Stimulated activated CD4-positive, alpha-beta T cell treated with anti-CD3 and anti-CD28 coated beads, Interleukin-12 subunit alpha, Interleukin-12 subunit beta, amount 100 ng/mL, for 24 hours (primary cell): ENCODE results near the gene CNKSR2.
"Not testable (repeated sequence)": the region's sequence is repeated elsewhere in the genome, so short reads cannot be mapped to it uniquely, and the experiment has no call there.

Source experiments
- DNase-seq, 2 experiments: peaks; one replicate each; pipeline ENCODE4 v3.0.0-alpha.2; 2020; ENCODE audit warnings: low read depth in 2 of 2

Gene CNKSR2

GRCh38 chrX:21438792-21439191, 64.6 kb downstream of the CNKSR2 start:
- DNase-seq, result no peak

DNA sequence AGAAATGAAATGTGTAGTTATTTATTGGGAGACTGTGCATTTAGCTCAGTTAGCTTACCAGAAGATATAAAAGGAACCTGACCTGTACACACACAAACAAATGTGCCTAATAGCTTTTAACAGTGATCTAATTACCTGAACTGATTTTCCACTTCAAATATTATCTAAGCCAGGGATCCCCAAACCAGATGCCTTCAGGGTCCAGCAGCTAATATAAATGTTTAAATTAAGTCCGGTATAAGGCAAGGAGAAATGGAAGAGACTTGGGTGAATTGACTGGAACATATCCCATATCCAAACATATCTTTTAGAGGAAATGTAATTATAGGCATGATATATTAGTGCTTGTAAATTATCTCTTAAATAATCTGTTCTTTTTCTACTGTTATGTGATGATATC, 66.7 kb downstream of the CNKSR2 start:
- no peak for DNase-seq

DNA sequence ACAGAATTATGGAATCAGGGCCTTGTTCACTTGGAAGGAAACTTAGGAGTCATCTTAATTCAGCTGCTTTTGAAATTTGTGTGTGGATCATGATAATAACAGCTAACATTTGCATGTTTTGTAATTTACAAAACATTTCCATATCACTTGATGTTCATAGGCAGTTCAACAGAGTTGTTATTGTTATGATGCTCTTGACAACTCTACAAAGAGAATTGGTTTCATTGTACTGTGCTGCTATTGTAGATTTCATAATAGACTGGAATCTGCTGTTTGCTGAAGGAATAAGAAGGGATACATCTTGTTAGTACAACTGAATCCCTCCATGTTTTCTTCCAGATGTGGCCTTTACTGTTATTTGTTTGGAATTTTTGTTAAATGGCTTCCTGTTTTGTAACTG, 83.5 kb downstream of the CNKSR2 start:
- DNase-seq, result no peak

DNA sequence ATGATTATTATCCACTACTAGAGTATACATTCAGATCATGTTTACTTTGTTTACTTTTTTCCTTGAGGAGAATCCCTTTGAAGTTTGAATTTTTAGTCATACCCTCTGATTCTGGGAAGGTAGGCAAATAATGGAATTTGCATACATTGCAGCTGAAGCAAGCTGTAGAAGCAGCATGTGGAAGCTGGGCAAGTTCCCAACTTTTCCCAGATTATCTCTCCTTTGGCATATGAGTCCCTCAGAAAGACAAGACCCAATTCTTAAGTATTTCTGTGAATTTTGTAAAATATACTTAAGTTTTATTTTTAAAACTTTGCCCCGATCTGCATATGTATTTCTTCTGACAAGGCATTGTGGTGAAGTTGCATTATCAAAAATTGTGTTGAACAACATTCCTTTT, 94.9 kb downstream of the CNKSR2 start:
- no peak for DNase-seq

DNA sequence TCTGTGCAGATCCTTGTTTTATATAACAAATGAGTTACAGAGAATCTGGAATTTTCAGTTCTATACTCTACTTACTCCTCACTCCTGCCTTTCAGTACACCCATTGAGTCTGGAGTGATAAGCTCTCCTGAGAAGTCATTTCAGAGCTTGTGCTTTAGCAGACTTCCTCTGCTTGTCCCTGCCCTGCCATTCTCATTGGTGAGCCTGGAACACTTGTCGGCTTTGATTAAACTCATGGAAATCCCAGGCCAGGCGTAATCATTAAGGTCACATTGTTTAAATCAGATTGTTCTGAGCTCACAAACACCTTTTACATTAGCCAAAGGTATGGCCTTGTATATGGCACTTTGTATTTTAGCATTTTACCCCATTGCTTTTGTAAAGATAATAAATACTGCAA, 102.7 kb downstream of the CNKSR2 start:
- no peak for DNase-seq

DNA sequence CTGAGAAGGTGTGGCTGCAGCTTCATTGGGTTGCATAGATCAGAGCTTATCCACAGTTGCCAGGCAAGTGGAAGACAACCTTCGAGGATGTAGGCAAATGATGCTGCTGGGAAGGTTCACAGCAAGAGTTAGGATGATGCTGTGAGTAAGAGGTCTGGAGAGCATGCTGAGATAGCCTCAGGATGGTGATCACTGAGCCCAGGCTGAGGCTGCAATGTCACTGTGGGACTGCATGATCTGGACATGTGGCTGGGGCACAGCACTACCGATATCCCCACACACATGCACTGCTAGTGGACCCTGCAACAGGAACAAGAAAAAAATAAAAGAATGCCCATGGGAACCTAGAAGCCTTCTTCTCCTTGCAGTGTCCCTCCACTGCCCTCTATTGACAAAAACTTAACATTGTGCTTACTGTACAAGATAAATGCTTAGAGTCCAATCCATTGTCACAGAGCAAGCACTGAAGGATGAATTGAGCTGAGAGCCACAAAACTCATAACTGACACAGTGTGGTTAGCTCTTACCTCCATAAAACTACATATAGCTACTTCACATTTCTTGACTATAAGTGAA, 105.6 kb downstream of the CNKSR2 start:
- no peak for DNase-seq

DNA sequence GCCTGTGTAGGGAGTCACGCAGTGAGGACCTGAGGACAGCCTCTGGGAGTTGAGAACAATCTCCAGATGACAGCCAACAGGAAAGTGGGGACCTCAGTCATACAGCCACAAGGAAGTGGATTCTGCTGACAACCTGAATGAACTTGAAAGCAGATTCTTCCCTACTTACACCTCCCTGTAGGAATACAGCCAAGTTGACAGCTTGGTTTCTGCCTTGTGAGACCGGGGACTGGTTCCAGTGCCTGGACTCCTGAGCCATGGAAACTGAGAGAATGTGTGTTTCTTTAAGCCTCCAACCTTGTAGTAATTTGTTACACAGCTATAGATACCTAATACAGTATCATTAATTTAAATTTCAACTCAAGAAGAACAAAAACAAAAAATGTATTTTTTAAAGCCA, 107.5 kb downstream of the CNKSR2 start:
- no peak for DNase-seq

DNA sequence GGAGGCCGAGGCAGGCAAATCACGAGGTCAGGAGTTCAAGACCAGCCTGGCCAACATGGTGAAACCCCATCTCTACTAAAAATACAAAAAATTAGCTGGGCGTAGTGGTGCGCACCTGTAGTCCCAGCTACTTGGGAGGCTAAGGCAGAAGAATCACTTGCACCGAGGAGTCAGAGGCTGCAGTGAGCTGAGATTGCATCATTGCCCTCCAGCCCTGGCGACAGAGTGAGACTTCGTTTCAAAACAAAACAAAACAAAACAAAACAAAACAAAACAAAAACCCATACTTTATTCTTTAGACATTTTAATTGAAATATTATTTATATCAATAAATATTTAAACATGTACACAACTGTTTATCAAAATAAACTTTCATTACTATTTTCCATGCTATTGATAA, 109.8 kb downstream of the CNKSR2 start:
- not testable (repeated sequence) for DNase-seq

- no peak for DNase-seq
Observed at GRCh38 chrX:21487832-21488231, 113.6 kb downstream of the CNKSR2 start.

DNA sequence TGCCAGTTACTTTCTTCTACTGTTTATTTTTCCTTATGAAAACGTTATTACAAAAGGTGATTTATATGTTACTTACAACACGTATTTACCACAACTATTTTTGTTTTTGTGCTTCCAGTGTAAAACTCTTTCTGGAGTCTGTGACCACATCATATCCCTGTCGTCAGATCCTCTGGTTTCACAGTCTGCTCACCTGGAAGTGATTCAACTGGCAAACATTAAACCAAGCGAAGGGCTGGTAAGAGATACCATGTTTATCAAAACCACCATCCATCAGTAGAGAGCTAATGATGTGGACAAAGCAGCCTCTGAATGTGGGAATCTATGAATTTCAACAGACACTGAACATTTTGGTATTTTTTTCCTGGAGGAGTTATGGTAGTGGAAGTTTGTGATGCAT, 116.1 kb downstream of the CNKSR2 start:
- DNase-seq, result no peak

DNA sequence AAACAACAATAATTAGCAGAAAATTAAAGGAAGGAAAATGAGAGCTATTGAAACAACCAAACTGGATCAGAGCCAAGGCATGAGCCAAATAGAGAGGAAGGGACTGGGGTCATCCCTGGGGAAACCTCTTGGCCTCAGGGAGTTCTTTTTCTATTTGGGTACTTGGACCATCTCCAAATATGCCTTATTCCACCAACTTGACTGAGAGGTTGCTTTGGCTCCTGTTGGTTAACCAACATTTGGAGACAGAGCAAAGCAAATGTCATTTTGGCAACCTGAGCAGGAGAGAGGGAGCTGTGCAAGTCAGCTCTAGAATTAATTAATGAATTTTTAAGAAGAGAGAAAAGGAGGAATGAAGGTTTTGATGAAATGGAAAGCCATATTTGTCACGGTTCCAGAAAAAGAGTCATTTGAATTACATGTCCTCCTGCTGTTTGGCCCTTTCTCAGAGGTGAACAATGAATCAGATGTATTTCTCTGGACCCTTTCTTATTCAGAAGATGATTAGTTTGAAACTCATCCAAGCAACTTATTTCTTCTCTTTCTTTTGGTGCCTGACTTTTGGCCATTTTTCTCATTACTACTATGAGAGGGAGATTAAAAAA, 119.1 kb downstream of the CNKSR2 start:
- DNase-seq, result no peak

DNA sequence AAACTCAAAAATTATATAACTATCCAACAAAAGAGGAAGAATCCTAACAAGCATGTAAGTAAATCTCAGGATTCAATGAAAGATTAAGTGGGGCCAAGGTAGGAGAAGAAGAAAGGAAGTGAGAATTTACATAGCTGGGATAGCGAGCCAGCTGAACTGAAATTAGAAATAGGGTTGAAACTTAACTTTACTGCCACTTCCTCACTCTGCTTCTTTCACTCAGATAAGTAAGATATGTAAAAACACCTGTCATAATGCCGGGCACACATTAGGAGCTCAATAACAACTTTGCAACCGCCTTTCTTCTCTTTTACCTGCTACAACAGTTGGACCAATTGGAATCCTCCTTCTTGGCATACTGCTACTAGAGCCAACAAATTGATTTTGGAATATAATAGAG, 129.4 kb downstream of the CNKSR2 start:
- DNase-seq, result no peak

GRCh38 chrX:21509912-21510311, 135.7 kb downstream of the CNKSR2 start:
- DNase-seq, result no peak

GRCh38 chrX:21524008-21524407, 149.8 kb downstream of the CNKSR2 start:
- no peak for DNase-seq

- no peak for DNase-seq
Observed at GRCh38 chrX:21528076-21528475, 153.9 kb downstream of the CNKSR2 start.

GRCh38 chrX:21529771-21530170, 155.6 kb downstream of the CNKSR2 start:
- DNase-seq, result no peak

GRCh38 chrX:21544642-21545041, 170.4 kb downstream of the CNKSR2 start:
- not testable (repeated sequence) for DNase-seq

DNA sequence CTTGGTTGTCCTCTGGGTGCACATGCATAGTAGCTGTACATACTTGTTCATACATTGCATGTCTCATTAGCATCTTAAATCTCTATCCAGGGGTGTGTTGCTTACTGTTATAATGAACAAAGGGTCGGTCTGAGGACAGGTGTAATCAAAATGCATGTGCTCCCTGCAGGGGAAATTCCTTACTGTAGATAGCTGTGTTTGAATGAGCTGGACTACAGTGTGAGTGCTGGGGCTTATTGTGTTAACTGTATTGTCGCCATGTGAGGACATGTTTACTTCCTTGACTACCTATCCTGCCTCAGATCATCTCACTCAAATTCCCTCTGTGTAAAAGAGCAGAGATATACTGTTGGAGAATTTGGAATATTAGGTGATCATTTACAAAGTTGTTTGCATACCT, 185.2 kb downstream of the CNKSR2 start:
- DNase-seq, result no peak

DNA sequence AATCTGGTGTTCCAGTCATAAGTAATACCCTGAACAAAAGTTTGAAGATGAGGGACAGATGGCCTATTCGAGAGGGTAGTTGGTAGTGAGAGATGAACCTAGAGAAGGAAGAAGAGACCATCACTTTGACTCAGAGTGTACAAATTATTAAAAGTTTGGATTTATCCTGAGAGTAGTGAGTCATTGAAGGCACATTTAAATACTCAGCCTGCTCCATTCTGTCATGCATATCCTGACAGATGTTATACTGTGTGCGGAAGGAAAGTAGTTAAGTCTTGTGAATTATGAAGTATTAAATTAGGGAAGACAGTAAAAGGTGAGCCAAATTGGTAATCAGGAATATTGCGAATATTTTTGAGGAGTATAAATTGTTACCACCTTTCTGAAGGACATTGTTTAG, 190.8 kb downstream of the CNKSR2 start:
- DNase-seq, result no peak

DNA sequence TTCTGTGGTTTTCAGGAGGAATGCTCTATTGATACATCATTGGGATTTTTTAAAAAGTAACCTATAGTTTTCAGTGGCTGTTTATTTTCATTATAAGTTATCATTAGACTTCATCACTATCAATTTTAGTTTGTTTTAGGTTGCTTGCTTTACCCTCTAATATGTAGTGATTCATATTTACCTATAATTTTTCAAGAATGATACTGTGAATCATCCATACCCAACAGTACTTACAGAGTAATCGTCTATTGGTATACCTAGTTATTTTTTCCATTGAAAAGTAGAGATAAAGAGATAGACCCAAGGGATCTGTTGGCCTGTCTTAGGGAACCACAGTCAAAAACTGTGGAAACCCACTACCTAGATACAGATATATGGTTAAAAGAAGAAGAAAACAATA, 200.6 kb downstream of the CNKSR2 start:
- DNase-seq, result no peak

GRCh38 chrX:21581479-21581878, 207.3 kb downstream of the CNKSR2 start:
- DNase-seq, result no peak

GRCh38 chrX:21586001-21586400, 211.8 kb downstream of the CNKSR2 start:
- DNase-seq, result no peak

GRCh38 chrX:21590012-21590776, 216.0 kb downstream of the CNKSR2 start:
- DNase-seq, result no peak
